Adrenal gland (tissue), 5 donors: ENCODE measurements around the gene COG7.

Source experiments
- POLR2A ChIP-seq, 2 donors: fragments of 450-650 bp; IDR thresholded peaks; one replicate each; pipeline ENCODE4 v1.6.1; 2017; ENCODE audit warnings: antibody characterized with exemption in 2 of 2, mild to moderate bottlenecking in 2 of 2, moderate library complexity in 1 of 2
- TF ChIP-seq, protein P1 (sequence below), 6 experiments: fragments of 450-650 bp in 4 of 6; fragments of 200-600 bp in 2 of 6; sonication (generic) in 1 of 6; IDR thresholded peaks; 1 replicate in 5 of 6; 2 replicates in 1 of 6; pipeline versions ENCODE4 v1.5.1 to v1.8.0; 2016 to 2021; ENCODE audit warnings: antibody characterized with exemption in 6 of 6, mild to moderate bottlenecking in 2 of 6, moderate library complexity in 1 of 6
- donor health status: DM: no; HTN: no; CAD: no.

- TF ChIP-seq, protein P1, sequence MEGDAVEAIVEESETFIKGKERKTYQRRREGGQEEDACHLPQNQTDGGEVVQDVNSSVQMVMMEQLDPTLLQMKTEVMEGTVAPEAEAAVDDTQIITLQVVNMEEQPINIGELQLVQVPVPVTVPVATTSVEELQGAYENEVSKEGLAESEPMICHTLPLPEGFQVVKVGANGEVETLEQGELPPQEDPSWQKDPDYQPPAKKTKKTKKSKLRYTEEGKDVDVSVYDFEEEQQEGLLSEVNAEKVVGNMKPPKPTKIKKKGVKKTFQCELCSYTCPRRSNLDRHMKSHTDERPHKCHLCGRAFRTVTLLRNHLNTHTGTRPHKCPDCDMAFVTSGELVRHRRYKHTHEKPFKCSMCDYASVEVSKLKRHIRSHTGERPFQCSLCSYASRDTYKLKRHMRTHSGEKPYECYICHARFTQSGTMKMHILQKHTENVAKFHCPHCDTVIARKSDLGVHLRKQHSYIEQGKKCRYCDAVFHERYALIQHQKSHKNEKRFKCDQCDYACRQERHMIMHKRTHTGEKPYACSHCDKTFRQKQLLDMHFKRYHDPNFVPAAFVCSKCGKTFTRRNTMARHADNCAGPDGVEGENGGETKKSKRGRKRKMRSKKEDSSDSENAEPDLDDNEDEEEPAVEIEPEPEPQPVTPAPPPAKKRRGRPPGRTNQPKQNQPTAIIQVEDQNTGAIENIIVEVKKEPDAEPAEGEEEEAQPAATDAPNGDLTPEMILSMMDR (IDR thresholded peaks at IDR 0.05): no peak
- no peak for TF ChIP-seq POLR2A (IDR thresholded peaks at IDR 0.05)
These were observed 63.8 kb downstream of the COG7 start for GRCh38 chr16:23389201-23389600.
